Neutrophil (primary cell): ENCODE data around the gene HLA-DOB.

ENCODE experiments used
- H3K27ac ChIP-seq: fragments of 200-600 bp; sonication (generic); 2 replicates; pipeline ENCODE4 v1.5.1; 2016; ENCODE audit warnings: mild to moderate bottlenecking, moderate library complexity
- H3K27me3 ChIP-seq: fragments of 200-600 bp; sonication (generic); 2 replicates; pipeline ENCODE4 v1.6.0; 2016; ENCODE audit warnings: mild to moderate bottlenecking
- H3K36me3 ChIP-seq: fragments of 200-600 bp; sonication (generic); 2 replicates; pipeline ENCODE4 v1.5.1; 2017
- H3K4me1 ChIP-seq, 2 experiments: fragments of 200-600 bp in 1 of 2; sonication (generic) in 1 of 2; 1 replicate in 1 of 2; 2 replicates in 1 of 2; pipeline versions ENCODE4 v1.5.1 to v1.6.1; 2013 to 2016; ENCODE audit warnings: low read depth in 1 of 2, low read length in 1 of 2, mild to moderate bottlenecking in 1 of 2, moderate library complexity in 1 of 2; ENCODE audit not compliant: control insufficient read depth in 1 of 2, insufficient read depth in 1 of 2
- H3K4me3 ChIP-seq, 2 experiments: fragments of 200-600 bp in 1 of 2; sonication (generic) in 1 of 2; 1 replicate in 1 of 2; 2 replicates in 1 of 2; pipeline ENCODE4 v1.5.1; 2013 to 2016; ENCODE audit warnings: low read depth in 1 of 2, low read length in 1 of 2, mild to moderate bottlenecking in 1 of 2, moderate library complexity in 1 of 2
- H3K9me3 ChIP-seq: fragments of 200-600 bp; sonication (generic); 2 replicates; pipeline ENCODE4 v1.5.1; 2016
- CTCF ChIP-seq: fragments of 200-600 bp; sonication (generic); IDR thresholded peaks from 2 replicates; pipeline ENCODE4 v1.5.1; 2016; ENCODE audit warnings: antibody characterized with exemption

Gene HLA-DOB

GRCh38 chr6:32847004-32847403 is 30.2 kb upstream of the HLA-DOB start:
- H3K27me3 ChIP-seq = no peaks in the 10 kb centered on the region
- H3K4me3 ChIP-seq = peak overlapping the region; percentile 88 to 93
- H3K27ac ChIP-seq = peak overlapping the region; percentile 97
- TF ChIP-seq CTCF = no peak
- H3K9me3 ChIP-seq = no peaks in the 10 kb centered on the region
- peaks cover 79% of the 10 kb centered on the region for H3K36me3 ChIP-seq
- peaks cover 76 to 80% of the 10 kb centered on the region in 2 experiments for H3K4me1 ChIP-seq

GRCh38 chr6:32845384-32845884 is 28.6 kb upstream of the HLA-DOB start:
- Histone ChIP-seq H3K4me1 (peaks cover 68% of the 10 kb centered on the region in 2 experiments), H3K4me3 (peak overlapping the region; percentile 88 to 93), H3K9me3 (no peaks in the 10 kb centered on the region), H3K36me3 (peaks cover 79% of the 10 kb centered on the region), H3K27me3 (no peaks in the 10 kb centered on the region), H3K27ac (peak overlapping the region; percentile 97)
- TF ChIP-seq CTCF = no peak

- Histone ChIP-seq H3K4me1 (peaks cover 63 to 64% of the 10 kb centered on the region in 2 experiments), H3K36me3 (peaks cover 79% of the 10 kb centered on the region), H3K9me3 (no peaks in the 10 kb centered on the region), H3K27ac (peak overlapping the region; percentile 97), H3K27me3 (no peaks in the 10 kb centered on the region), H3K4me3 (peak overlapping the region; percentile 88 to 93)
- peak; percentile 3 for TF ChIP-seq CTCF
Measured at GRCh38 chr6:32844839-32845383, 28.1 kb upstream of the HLA-DOB start.

- Histone ChIP-seq H3K4me3 (peak within 1 kb of the TSS; percentile 88 to 93), H3K27ac (peak within 1 kb of the TSS; percentile 97), H3K4me1 (peaks cover 62 to 64% of the 10 kb centered on the region in 2 experiments), H3K27me3 (no peaks in the 10 kb centered on the region), H3K9me3 (no peaks in the 10 kb centered on the region), H3K36me3 (peaks cover 72% of the 10 kb centered on the region)
- peak; percentile 55 for TF ChIP-seq CTCF
Measured at GRCh38 chr6:32843979-32844838, 27.4 kb upstream of the HLA-DOB start, which contains the start of gene PSMB8. Gene PSMB8 (minus strand): TSS chr6:32844047. CDS start chr6:32843996, 51 bp downstream.

- Histone ChIP-seq H3K9me3 (no peaks in the 10 kb centered on the region), H3K36me3 (peaks cover 64% of the 10 kb centered on the region), H3K27ac (peak overlapping the region; percentile 97), H3K4me1 (peaks cover 59 to 64% of the 10 kb centered on the region in 2 experiments), H3K4me3 (peak overlapping the region; percentile 88 to 93), H3K27me3 (no peaks in the 10 kb centered on the region)
- TF ChIP-seq CTCF = peak; percentile 1
Measured at GRCh38 chr6:32843331-32843978, 26.7 kb upstream of the HLA-DOB start.
